ACC112 (cell line): ENCODE measurements around the gene BRINP1.
"Not testable (repeated sequence)": the region's sequence is repeated elsewhere in the genome, so short reads cannot be mapped to it uniquely, and the experiment has no call there.

Source experiments
- H2AFZ ChIP-seq: fragments of 200-600 bp; sonication (generic); one replicate; pipeline ENCODE4 v1.6.0; 2017; ENCODE audit warnings: antibody characterized with exemption, low read length; ENCODE audit not compliant: unreplicated experiment
- H3K27ac ChIP-seq: fragments of 200-600 bp; sonication (generic); 2 replicates; pipeline ENCODE4 v1.5.1; 2014; ENCODE audit warnings: low read depth, mild to moderate bottlenecking, antibody characterized with exemption, low read length, moderate library complexity
- H3K27me3 ChIP-seq: fragments of 200-600 bp; sonication (generic); 2 replicates; pipeline ENCODE4 v1.6.1; 2014; ENCODE audit warnings: mild to moderate bottlenecking, antibody characterized with exemption, low read length, moderate library complexity, mixed read lengths; ENCODE audit not compliant: insufficient read depth
- H3K36me3 ChIP-seq: fragments of 200-600 bp; sonication (generic); 2 replicates; pipeline ENCODE4 v1.6.1; 2016; ENCODE audit warnings: mild to moderate bottlenecking, antibody characterized with exemption, low read length, moderate library complexity, mixed read lengths; ENCODE audit not compliant: insufficient read depth
- H3K4me1 ChIP-seq: fragments of 200-600 bp; sonication (generic); one replicate; pipeline ENCODE4 v1.6.1; 2016; ENCODE audit warnings: low read length, mixed read lengths; ENCODE audit not compliant: insufficient read depth, unreplicated experiment, control insufficient read depth
- H3K4me3 ChIP-seq: fragments of 200-600 bp; sonication (generic); 2 replicates; pipeline ENCODE4 v1.5.1; 2014; ENCODE audit warnings: mild to moderate bottlenecking, low read depth, low read length
- H3K79me2 ChIP-seq: fragments of 200-600 bp; sonication (generic); one replicate; pipeline ENCODE4 v1.6.0; 2016; ENCODE audit warnings: low read length; ENCODE audit not compliant: control insufficient read depth, unreplicated experiment, insufficient read depth

Gene BRINP1

DNA sequence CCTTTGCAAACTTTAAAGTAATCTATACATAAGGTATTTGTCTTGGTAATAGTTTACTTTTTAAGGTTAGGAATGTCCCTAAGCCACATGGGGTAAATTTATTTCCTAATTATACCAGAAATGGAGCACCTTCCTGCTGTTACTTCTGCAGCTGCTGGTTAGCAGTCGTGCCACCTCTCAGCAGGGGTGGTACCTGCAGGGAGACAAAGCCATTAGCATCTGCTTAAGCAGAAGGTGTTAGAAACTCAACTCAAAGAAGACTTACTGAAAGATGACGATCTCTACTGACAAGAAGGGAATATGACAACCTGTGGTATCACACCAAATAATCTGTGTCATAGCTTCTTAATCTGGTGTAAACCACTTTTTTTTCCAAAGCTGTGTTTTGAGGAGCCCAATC, 173.7 kb downstream of the BRINP1 start:
- H3K27ac ChIP-seq: no peak overlapping the region
- H3K27me3 ChIP-seq: no peaks in the 10 kb centered on the region
- H2AFZ ChIP-seq: no peak overlapping the region
- H3K4me1 ChIP-seq: no peaks in the 10 kb centered on the region
- H3K4me3 ChIP-seq: no peak overlapping the region
- H3K79me2 ChIP-seq: no peaks in the 10 kb centered on the region
- no peaks in the 10 kb centered on the region for H3K36me3 ChIP-seq

DNA sequence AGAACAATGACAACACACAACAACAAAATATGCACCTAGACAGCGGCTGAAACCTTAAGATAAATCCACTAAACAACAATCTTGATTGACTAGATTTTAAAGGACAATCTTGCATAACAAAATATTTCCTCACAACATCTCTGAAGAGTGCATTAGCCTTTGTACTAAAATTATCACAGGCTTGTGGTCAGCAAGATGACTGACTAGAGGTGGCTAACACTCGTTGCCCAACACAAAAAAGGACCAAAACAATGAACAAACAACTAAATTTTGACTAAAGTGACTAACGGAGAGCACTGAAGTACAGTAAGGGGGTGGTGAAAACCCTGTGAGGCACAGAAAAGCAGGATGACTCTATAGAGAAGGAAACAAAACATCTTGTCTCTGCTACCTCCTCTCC, 183.9 kb downstream of the BRINP1 start:
- Histone ChIP-seq H3K4me3 (no peak overlapping the region), H3K27me3 (no peaks in the 10 kb centered on the region), H3K4me1 (no peaks in the 10 kb centered on the region), H2AFZ (no peak overlapping the region), H3K79me2 (no peaks in the 10 kb centered on the region), H3K27ac (no peak overlapping the region), H3K36me3 (no peaks in the 10 kb centered on the region)

DNA sequence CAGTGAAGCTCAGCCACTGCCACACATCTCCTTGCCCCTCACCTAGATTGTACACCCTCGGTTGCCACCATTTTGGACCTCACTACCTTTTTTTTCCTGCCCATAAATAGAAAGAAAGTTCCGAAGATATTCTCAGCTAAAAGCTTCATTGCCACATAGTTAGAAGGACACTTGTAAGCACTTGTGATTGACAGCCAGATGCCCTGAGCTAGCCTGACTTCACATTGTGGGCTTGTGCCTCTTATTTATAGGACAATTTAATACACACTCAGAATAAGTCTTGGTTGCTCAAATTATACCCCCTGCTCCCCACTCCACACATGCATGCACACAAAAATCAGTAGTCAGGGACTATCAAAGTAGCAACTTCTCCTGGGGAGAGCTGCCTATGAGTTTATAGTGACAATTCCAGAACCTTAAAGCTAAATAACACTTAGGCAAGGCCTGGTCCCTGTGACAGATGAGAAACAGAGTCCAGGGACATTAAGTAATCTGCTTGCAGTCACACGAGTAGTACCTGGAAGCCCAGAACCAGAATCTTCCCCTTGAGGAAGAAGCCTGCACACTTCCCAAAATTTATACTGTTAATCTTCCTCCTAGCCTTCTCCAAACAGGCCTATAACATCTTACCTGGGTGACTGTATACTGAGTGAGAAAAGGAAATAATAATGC, 184.8 kb downstream of the BRINP1 start:
- H3K36me3 ChIP-seq: no peaks in the 10 kb centered on the region
- no peak overlapping the region for H2AFZ ChIP-seq
- H3K4me3 ChIP-seq: no peak overlapping the region
- no peak overlapping the region for H3K27ac ChIP-seq
- H3K4me1 ChIP-seq: no peaks in the 10 kb centered on the region
- no peaks in the 10 kb centered on the region for H3K27me3 ChIP-seq
- no peaks in the 10 kb centered on the region for H3K79me2 ChIP-seq

DNA sequence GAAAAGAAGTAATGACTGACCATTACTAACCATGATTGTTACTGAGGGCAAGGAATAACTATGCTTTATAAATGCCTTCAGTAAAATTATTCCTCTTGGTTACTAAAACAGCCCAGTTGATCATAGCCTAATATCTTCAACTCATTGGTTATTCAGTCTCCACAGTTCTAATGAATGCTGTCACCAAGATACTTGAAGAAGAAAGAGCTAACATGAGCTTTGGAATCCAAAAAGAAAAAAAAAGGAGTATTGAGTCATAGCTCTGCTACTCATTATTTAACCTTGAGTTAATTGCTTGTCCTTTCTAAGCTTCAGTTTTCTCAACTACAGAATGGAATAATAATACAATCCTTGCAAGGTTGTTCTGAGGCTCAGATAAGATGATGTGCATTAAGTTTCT, 187.7 kb downstream of the BRINP1 start:
- Histone ChIP-seq H3K4me3 (no peak overlapping the region), H2AFZ (no peak overlapping the region), H3K36me3 (no peaks in the 10 kb centered on the region), H3K27me3 (no peaks in the 10 kb centered on the region), H3K4me1 (no peaks in the 10 kb centered on the region), H3K79me2 (no peaks in the 10 kb centered on the region), H3K27ac (no peak overlapping the region)

DNA sequence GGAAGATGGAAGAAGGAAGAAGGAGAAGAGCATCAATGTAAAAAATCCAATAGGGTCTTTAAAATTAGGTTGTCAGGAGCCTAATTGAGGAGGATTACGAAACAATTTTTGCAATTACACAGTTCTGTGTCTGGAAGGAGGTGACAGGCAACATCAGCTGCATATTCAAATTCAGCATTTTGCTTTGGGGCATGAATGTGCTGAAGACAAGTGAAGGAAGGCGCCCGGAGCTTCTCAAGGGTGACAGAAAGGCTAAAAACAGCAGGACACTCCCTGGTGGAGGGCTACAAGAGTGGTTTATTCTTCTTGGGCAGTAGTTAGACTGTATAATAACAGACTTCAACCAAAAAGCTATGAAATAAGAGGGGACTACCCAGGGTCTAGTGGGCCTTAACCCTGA, 188.3 kb downstream of the BRINP1 start:
- H3K27me3 ChIP-seq: no peaks in the 10 kb centered on the region
- H3K79me2 ChIP-seq: no peaks in the 10 kb centered on the region
- H3K4me1 ChIP-seq: no peaks in the 10 kb centered on the region
- H2AFZ ChIP-seq: no peak overlapping the region
- H3K4me3 ChIP-seq: no peak overlapping the region
- no peak overlapping the region for H3K27ac ChIP-seq
- no peaks in the 10 kb centered on the region for H3K36me3 ChIP-seq

DNA sequence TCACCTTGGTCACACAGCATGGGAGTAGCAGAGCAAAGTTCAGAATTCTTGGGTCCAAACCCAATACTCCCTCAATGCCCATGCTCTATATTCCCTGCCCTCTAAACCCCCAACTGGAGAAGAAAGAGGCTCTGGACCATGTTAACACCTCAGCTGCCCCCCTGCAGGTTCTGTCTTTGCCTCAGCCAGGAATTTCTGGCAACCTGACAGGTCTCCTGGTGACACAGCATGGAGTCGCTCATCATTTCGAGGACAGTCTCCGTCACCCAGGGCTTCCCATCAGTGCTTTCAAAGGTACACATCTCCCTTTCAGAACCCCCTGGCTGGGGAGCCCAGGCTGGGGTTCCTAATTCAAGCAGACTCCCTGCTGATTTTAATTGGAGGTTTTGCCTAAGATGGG, 189.5 kb downstream of the BRINP1 start:
- H2AFZ ChIP-seq: no peak overlapping the region
- H3K36me3 ChIP-seq: no peaks in the 10 kb centered on the region
- no peak overlapping the region for H3K27ac ChIP-seq
- H3K79me2 ChIP-seq: no peaks in the 10 kb centered on the region
- H3K4me3 ChIP-seq: no peak overlapping the region
- H3K4me1 ChIP-seq: no peaks in the 10 kb centered on the region
- H3K27me3 ChIP-seq: no peaks in the 10 kb centered on the region

DNA sequence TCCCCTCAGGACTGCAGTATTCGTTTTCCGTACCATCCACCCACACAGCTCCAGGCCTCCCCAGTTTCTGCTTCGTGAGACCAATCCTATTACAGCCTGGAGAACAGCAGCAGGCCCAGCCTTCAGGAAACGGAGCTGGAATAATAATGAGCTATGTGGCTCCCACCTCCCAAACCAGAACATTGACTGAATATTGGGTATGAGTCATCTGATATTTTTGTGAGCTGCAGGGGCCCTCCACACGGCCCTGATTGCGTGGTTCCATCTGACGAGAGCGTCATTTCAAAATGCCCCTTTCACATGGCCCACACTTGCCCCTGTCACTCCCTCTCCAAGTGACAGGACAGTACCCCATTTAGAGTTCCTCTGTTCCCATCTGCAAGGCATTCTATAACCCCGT, 192.0 kb downstream of the BRINP1 start:
- Histone ChIP-seq H3K79me2 (no peaks in the 10 kb centered on the region), H3K36me3 (no peaks in the 10 kb centered on the region), H2AFZ (no peak overlapping the region)

DNA sequence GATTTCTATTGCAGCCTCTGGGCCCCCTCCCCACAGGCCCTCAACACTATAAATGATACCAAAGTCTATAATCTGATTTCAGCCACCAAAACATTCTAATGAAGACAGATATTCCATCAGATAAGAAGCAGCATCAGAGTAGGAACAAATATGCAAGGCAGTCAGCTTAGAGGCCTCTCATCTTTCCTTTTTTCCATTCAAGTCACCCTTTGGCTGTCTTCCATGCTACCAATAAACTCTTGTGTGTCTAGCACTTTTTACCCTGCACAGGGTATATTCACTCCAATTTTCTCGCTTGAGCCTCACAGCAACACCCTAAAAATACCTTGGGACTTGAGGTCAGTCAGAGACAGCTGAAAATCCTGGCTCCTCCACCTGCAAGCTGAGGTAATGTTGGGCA, 193.7 kb downstream of the BRINP1 start:
- no peaks in the 10 kb centered on the region for H3K36me3 ChIP-seq
- H3K27me3 ChIP-seq: no peaks in the 10 kb centered on the region
- H3K4me1 ChIP-seq: no peaks in the 10 kb centered on the region
- H2AFZ ChIP-seq: no peak overlapping the region
- no peak overlapping the region for H3K27ac ChIP-seq
- no peak overlapping the region for H3K4me3 ChIP-seq
- H3K79me2 ChIP-seq: no peaks in the 10 kb centered on the region

More for the DNA sequence above, 192.0 kb downstream of the BRINP1 start:
- H3K4me1 ChIP-seq: no peaks in the 10 kb centered on the region
- H3K4me3 ChIP-seq: no peak overlapping the region
- H3K27me3 ChIP-seq: no peaks in the 10 kb centered on the region
- H3K27ac ChIP-seq: no peak overlapping the region

DNA sequence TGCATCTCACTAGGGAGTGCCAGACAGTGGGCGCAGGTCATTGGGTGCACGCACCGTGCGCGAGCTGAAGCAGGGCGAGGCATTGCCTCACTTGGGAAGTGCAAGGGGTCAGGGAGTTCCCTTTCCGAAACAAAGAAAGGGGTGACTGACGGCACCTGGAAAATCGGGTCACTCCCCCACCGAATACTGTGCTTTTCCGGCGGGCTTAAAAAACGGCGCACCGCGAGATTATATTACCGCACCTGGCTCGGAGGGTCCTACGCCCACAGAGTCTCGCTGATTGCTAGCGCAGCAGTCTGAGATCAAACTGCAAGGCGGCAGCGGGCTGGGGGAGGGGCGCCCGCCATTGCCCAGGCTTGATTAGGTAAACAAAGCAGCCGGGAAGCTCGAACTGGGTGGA, 200.0 kb downstream of the BRINP1 start:
- not testable (repeated sequence) for H3K27ac ChIP-seq, H3K4me1 ChIP-seq, H3K4me3 ChIP-seq

DNA sequence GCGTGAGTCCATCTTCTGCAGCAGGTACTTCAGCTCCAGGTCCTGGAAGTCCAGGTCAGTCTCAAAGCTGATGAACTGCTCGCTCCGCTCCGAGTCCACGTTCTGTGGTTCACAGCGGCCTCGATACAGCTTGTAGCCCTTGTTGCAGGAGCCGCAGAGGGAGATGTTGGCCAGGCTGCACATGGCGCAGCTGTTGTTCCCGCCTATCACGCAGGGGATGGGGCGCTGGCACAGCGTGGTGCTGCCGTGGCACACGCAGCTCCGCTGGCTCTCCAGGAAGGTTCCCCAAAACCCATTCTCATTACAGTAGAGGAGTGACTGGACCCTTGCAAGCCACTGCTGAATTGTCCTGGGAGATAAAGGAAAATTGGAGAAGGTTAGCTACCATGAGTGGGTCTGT, 201.4 kb downstream of the BRINP1 start:
- Histone ChIP-seq H3K27me3 (no peaks in the 10 kb centered on the region), H2AFZ (no peak overlapping the region), H3K4me1 (no peaks in the 10 kb centered on the region), H3K36me3 (no peaks in the 10 kb centered on the region), H3K27ac (no peak overlapping the region), H3K4me3 (no peak overlapping the region), H3K79me2 (no peaks in the 10 kb centered on the region)

More for the DNA sequence above, 200.0 kb downstream of the BRINP1 start:
- H3K27me3 ChIP-seq, H2AFZ ChIP-seq, H3K36me3 ChIP-seq, H3K79me2 ChIP-seq: not testable (repeated sequence)

DNA sequence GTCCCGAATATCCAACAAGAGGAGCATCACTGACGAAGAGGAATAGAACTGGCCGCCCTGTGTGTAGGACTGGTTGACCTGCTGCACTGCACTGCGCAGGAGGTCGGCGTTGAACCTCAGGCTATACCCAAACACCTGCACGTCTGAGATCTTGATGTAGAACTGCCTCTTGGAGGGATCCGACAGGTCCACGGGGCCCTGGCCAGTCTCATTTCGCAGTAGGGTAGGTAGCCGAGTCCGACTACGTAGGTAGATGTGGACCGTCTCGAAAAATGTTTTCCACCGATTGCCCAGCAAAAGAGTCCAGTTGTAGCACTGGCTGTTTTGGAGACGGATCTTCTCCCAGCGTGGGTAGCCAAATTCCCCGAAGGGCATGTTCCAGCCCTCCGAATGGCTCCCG, 202.0 kb downstream of the BRINP1 start:
- Histone ChIP-seq H3K36me3 (no peaks in the 10 kb centered on the region), H3K79me2 (no peaks in the 10 kb centered on the region), H3K27ac (no peak overlapping the region), H3K4me3 (no peak overlapping the region), H2AFZ (no peak overlapping the region), H3K4me1 (no peaks in the 10 kb centered on the region), H3K27me3 (no peaks in the 10 kb centered on the region)
